H4 (cell line): ENCODE measurements around the gene SNX22. TPM values are rescaled to one million over a fixed set of nuclear protein-coding genes. Genes with fewer than 3 reads are reported as not detected.

ENCODE experiments used
- DNase-seq: peaks from one replicate; pipeline ENCODE4 v3.0.0-alpha.2; 2015; ENCODE audit warnings: low spot score
- total RNA-seq: library from RNA; depleted of rRNA; stranded (reverse); fragments of >200 nt; shearing (Covaris generic); gene quantifications from 2 replicates; pipeline ENCODE4 v1.2.3, GENCODE V29; 2014

The SNX22 gene
- total RNA-seq, 1 experiment from 2014 or later: 0.04 TPM

DNA sequence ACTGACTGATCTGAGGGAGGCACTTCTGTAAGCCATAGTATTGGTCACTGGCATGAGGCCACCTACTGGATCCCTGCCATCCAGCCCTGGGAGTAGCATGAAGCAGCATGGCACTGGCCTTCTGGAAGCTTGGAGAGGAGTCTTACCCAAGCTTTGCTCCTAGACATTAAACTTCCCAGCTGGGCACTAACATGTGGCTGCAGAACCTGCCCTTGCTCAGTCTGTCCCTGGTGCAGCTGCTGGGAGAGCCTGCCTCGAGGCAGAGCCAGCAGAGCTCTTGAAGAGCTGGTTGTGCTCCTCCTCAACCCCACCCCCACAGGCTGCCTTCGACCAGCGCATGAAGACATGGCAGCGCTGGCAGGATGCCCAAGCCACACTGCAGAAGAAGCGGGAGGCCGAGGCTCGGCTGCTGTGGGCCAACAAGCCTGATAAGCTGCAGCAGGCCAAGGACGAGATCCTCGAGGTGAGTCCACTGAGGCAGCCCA, 17.1 kb upstream of the SNX22 start:
- peak; percentile 35 for DNase-seq

- no peak for DNase-seq
These were observed 15.2 kb upstream of the SNX22 start for GRCh38 chr15:64136347-64136746.

DNA sequence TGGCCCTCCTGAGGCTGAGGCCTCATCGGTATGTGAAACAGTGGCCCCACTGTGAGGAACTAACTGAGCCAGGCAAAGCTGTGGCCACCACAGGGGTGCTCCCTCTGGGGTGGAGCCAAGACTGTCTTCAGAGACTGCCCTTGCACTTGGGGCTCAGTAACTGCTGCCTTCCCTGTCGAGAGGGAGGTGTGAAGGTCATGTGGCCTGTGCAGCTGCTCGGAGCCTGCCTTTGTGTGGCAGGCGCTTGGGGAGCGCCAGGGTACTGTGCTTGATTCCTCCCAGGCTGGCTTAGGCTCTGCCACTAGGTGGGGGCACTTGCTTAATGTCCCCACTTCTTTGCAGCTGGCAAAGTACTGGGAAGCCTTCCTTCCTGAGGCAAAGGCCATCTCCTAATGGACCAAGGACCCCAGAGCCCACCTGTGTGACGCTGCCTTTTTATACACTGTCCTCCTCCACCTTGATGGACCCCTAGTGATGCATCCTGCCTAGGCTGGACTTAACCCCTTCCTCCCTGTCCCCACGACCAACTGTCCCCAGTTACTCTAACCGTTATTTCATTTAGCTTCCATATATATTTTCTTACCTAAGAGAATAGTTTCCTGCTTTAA, 14.2 kb upstream of the SNX22 start:
- no peak for DNase-seq

- no peak for DNase-seq
These were observed 13.1 kb upstream of the SNX22 start for GRCh38 chr15:64138331-64138941.

- DNase-seq: no peak
These were observed 9.6 kb upstream of the SNX22 start for GRCh38 chr15:64141798-64142512.

GRCh38 chr15:64143276-64143675, 8.3 kb upstream of the SNX22 start:
- no peak for DNase-seq

DNA sequence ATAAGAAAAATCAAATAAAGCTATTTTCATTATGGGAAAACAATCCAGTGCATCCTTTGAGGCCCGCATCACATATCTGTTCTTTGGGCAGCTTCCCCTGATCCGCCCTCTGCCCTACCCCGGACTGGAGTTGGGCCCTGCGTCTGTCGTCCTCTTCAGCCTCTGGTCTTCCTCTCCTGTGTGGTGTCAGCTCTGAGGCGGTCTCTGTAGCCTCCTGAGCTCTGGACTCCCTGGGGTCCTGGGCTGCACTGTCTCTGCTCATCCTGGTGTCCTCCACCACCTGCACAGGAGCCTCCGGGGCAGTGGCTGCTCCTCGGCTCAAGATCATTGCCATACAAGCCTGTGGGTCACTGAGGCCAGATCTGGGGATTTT, 7.4 kb upstream of the SNX22 start:
- DNase-seq: no peak

- DNase-seq: no peak
These were observed 6.8 kb upstream of the SNX22 start for GRCh38 chr15:64144565-64145281.

DNA sequence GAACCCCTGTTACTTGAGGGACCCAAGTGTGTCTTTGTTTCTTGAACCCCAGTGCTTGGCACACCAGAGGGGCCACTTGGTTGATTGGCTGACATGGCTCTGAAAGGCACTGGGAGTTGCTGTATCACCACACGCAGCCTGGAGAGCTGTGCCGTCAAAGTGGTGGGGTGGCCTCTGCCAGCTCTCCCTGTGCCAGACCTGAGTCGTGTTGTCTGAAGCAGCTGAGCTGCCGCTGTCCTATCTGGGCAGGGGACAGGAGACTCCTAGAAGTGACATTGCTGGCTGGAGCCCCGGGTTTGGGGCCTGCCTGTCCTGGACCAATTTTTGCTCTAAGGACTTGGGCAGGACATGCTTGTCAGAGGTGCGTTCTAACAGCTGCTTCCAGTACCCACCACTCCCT, 5.5 kb upstream of the SNX22 start:
- DNase-seq: no peak

- no peak for DNase-seq
These were observed 5.0 kb upstream of the SNX22 start for GRCh38 chr15:64146520-64146884.

DNA sequence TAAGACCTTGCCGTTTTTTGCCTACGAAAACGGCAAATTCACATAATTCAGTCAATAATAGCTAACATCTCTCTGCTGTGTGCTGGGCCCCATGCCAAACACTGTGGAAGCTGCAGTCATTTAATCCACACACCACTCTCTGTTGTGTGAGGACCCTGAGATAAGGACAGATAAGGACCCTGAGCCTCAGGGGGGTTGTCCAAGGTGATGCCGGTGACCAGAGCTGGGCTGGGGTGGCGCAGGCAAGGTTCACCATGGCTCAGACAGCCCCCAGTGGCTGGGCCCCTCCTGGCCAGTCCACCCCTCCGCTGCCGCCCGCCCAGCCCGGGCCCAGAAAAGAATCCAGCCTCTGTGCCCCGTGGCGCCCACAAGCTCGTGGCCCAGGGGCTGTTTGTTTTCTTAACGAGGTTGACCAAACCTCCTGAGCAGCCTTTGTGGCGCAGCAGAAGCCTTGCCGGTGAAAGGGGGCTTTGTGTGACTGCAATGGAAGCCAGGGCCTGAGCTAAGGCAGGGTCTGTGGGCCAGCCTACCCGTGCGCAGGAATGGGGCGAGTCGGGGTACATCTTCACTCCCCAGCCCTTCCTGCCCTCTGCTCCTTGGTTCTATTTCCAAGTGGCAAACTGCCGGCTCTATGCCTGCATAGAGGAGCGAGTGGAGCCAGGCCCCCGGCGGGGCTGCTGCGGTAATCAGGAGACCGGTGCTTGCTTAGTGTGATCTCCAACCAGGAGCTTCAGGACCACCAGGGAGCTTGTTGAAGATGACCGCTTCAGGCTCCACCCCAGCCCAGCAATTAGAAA, 4.4 kb upstream of the SNX22 start:
- DNase-seq: no peak

DNA sequence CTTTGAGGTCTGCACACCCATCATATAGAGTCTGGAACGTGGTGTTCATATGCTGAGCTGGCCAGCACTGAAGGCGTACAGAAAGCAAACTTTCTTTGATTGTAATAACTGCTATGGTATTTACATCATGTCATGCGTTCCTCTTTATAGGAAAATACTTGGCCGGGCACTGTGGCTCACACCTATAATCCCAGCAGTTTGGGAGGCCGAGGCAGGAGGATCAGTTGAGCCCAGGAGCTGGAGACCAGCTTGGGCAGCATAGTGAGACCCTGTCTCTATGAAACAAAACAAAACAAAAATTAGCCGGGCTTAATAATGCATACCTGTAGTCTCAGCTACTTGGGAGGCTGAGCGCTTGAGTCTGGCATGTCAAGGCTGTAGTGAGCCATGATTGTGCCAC, 3.4 kb upstream of the SNX22 start:
- DNase-seq: no peak

GRCh38 chr15:64148581-64148980, 3.0 kb upstream of the SNX22 start:
- DNase-seq: no peak

DNA sequence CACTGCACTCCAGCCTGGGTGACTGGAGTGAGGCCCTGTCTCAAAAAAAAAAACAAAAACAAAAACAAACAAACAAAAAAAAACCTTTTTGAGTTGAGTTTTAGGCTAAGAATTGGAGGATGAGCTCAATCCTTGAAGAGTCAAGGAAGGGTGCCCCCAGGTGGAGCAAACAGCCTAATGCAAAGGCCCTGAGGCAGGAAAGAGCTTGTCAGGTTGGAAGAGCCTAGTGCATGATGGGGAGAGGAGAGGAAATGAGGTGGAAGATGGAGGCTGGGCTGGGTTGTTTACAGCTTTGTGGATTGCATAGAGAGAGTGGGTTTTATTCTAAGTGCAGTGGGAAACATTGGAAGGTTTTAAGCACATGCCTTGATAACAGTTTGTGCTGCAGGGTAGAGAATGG, 2.1 kb upstream of the SNX22 start:
- no peak for DNase-seq

DNA sequence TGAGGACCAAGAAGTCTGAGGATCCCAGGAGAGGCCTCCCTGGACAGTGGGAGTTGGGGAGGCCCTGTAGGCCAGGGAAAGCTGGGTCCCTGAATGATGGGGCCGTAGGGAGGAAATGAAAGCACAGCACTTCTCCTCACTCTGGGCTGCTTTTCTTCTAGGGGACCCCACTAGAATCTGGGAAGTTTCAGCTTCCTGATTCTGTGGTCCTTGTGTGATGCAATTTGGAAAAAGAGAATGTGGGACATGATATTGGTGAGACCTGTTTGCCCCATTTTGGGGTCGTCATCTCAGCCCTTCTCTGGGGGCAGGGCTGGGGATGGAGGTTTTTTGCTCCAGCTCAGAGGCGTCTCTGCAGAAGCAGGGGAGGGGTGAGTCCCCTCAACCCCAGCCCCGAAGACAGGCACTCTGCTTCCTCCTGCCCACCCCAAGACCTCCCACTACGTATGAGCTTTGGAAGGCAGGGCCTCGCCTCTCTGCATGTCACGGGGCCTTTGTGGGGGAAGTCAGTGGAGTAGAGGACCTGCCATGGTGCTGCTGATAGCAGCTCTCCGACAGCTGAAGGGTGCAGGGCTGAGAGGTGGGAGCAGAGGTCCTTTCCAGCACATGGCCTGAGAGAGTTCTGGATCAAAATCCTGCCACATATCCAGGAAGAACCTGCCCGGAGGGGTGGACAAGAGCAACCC, 1.5 kb upstream of the SNX22 start:
- no peak for DNase-seq

- no peak for DNase-seq
These were observed 1.2 kb downstream of the SNX22 start for GRCh38 chr15:64152507-64153387.

- peak; percentile 77 for DNase-seq
These were observed 2.2 kb downstream of the SNX22 start for GRCh38 chr15:64153480-64154367.

DNA sequence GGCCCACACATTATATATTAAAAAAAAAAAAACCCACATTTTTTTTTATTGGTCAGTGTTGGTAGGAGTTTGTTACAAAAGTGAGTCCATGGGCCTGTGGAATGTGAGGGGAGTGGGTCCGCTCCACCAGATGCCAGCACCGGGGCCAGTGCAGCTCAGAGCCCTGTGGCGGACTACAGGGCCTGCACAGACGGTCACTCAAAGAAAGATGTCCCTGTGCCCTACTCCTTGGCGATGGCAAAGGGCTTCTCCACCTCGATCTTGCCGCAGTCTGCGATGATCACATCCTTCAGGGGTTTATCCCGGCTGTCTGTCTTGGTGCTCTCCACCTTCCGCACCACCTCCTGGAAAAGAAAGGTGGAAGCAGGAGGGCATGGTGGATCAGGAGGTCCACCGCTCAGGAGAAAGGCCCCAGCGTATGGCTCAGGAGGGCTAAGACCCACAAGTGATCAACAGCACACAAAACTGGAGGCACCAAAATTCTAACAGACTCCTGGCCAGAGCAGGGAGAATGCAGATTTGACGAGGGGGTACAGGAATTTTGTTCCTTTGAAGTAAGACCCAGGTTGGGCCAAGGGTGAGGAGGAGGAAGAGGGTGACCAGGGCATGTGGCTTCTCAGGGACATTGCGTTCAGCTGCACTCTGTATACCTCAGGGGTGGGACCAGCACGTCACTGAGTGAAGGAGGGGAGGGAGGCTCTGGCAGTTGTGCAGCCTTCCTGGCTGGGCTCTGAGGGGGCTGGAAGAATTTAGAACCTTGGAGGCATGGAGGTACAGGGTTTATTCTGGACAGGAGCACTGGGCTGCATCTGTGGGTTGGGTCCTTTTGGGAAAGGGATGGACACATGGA, 4.5 kb downstream of the SNX22 start:
- DNase-seq: no peak
